Ishikawa (cell line): ENCODE measurements around the gene MTX1.

ENCODE experiments used
- CEBPB ChIP-seq: IDR thresholded peaks from 2 replicates; pipeline ENCODE4 v1.6.1; 2012
- EGR1 ChIP-seq: IDR thresholded peaks from 2 replicates; pipeline ENCODE4 v1.6.1; 2012
- EP300 ChIP-seq: IDR thresholded peaks from 2 replicates; pipeline ENCODE4 v1.6.1; 2012; ENCODE audit warnings: borderline replicate concordance
- MAX ChIP-seq: IDR thresholded peaks from 2 replicates; pipeline ENCODE4 v1.6.1; 2012
- REST ChIP-seq: IDR thresholded peaks from 2 replicates; pipeline ENCODE4 v1.6.1; 2012; ENCODE audit warnings: low read depth, mild to moderate bottlenecking
- TAF1 ChIP-seq: IDR thresholded peaks from 2 replicates; pipeline ENCODE4 v1.6.1; 2012; ENCODE audit warnings: low read depth, mild to moderate bottlenecking
- TCF12 ChIP-seq: IDR thresholded peaks from 2 replicates; pipeline ENCODE4 v1.6.1; 2012; ENCODE audit warnings: low read depth
- TEAD4 ChIP-seq: IDR thresholded peaks from 2 replicates; pipeline ENCODE4 v1.6.1; 2012
- YY1 ChIP-seq: IDR thresholded peaks from 2 replicates; pipeline ENCODE4 v1.6.1; 2012; ENCODE audit warnings: low read depth
- TF ChIP-seq, protein P1 (sequence below): IDR thresholded peaks from 2 replicates; pipeline ENCODE4 v1.6.1; 2012

DNA sequence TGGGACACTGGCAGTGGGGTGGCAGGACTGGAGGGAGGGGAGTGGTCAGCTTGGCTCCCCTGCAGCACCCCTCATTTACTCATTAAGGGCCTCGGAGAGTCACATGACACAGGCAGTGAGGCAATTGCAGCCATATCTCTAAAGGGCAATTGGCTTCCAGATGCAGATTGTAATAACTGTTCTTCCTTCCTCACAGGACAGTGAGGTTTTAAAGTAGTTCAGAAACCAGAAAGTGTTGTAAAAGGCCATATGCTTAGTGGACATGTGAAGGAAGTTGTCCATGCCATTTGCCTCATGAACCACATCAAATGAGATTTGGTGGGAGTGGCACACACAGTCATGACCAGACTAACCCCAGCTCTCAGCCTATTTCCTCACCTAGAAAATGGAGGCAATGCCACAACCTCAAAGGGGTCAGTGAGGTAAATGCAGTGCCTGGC lies 11.1 kb downstream of the MTX1 start:
- TF ChIP-seq REST (no peak), YY1 (peak; percentile 96), EP300 (no peak), CEBPB (no peak), TCF12 (no peak), TAF1 (no peak), TEAD4 (no peak), MAX (no peak), EGR1 (peak; percentile 71; the same call in 1 of the 2 replicates)
- TF ChIP-seq, protein P1, sequence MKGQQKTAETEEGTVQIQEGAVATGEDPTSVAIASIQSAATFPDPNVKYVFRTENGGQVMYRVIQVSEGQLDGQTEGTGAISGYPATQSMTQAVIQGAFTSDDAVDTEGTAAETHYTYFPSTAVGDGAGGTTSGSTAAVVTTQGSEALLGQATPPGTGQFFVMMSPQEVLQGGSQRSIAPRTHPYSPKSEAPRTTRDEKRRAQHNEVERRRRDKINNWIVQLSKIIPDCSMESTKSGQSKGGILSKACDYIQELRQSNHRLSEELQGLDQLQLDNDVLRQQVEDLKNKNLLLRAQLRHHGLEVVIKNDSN, result peak; percentile 96
